Activated naive CD8-positive, alpha-beta T cell treated with anti-CD3 and anti-CD28 coated beads, Interleukin-2, amount 50 U/mL, for 24 hours (primary cell): Measurements from ENCODE around the gene DNAAF6.
"Not testable (repeated sequence)": the region's sequence is repeated elsewhere in the genome, so short reads cannot be mapped to it uniquely, and the experiment has no call there.

Source experiments
- ATAC-seq: fragments of 150-1000 bp; cut with Tn5 transposase; one replicate; pipeline ENCODE4 v1.10.0; 2021
- DNase-seq: peaks from one replicate; pipeline ENCODE4 v3.0.0; 2021
- H3K27ac Mint-ChIP-seq: one replicate; pipeline ENCODE4 v1.8.0; 2021; ENCODE audit warnings: mild to moderate bottlenecking, mixed read lengths
- H3K27me3 Mint-ChIP-seq: one replicate; pipeline ENCODE4 v1.8.0; 2021; ENCODE audit warnings: mixed read lengths
- H3K36me3 Mint-ChIP-seq: one replicate; pipeline ENCODE4 v1.8.0; 2021; ENCODE audit warnings: low read depth, mixed read lengths
- H3K4me1 Mint-ChIP-seq: one replicate; pipeline ENCODE4 v1.8.0; 2021; ENCODE audit warnings: mixed read lengths
- H3K4me3 Mint-ChIP-seq: one replicate; pipeline ENCODE4 v1.8.0; 2021; ENCODE audit warnings: mild to moderate bottlenecking, moderate library complexity, mixed read lengths
- H3K9me3 Mint-ChIP-seq: one replicate; pipeline ENCODE4 v1.8.0; 2021; ENCODE audit warnings: mixed read lengths

The DNAAF6 gene

GRCh38 chrX:107205770-107206696 lies at the start of gene DNAAF6, which contains the start of gene NUP62CL:
TSS of gene DNAAF6 (plus strand) at chrX:107206611. CDS start at chrX:107212876, 6,265 bp downstream.
TSS of gene NUP62CL (minus strand) at chrX:107206433. CDS start at chrX:107175146, 31,287 bp downstream.
- Mint-ChIP-seq H3K4me3 (peak within 1 kb of the TSS; percentile 83), H3K9me3 (no peaks in the 10 kb centered on the region), H3K27ac (peak within 1 kb of the TSS; percentile 65), H3K36me3 (no peaks in the 10 kb centered on the region), H3K27me3 (no peaks in the 10 kb centered on the region), H3K4me1 (peaks cover 3% of the 10 kb centered on the region)
- DNase-seq (peak; percentile 61), ATAC-seq (peak; percentile 96)

GRCh38 chrX:107157618-107158017 lies 48.8 kb upstream of the DNAAF6 start:
- not testable (repeated sequence) for ATAC-seq, H3K9me3 Mint-ChIP-seq, DNase-seq, H3K27ac Mint-ChIP-seq, H3K4me3 Mint-ChIP-seq, H3K36me3 Mint-ChIP-seq, H3K4me1 Mint-ChIP-seq, H3K27me3 Mint-ChIP-seq

GRCh38 chrX:107167163-107167921 lies 39.1 kb upstream of the DNAAF6 start:
- no peak overlapping the region for H3K27ac Mint-ChIP-seq
- H3K27me3 Mint-ChIP-seq: no peaks in the 10 kb centered on the region
- H3K9me3 Mint-ChIP-seq: no peaks in the 10 kb centered on the region
- ATAC-seq (no peak), DNase-seq (no peak)
- peaks cover 2% of the 10 kb centered on the region for H3K36me3 Mint-ChIP-seq
- no peak overlapping the region for H3K4me3 Mint-ChIP-seq
- H3K4me1 Mint-ChIP-seq: peaks cover 2% of the 10 kb centered on the region

GRCh38 chrX:107168257-107168656 lies 38.2 kb upstream of the DNAAF6 start:
- no peaks in the 10 kb centered on the region for H3K27me3 Mint-ChIP-seq
- peaks cover 2% of the 10 kb centered on the region for H3K4me1 Mint-ChIP-seq

GRCh38 chrX:107168712-107169111 lies 37.7 kb upstream of the DNAAF6 start:
- Mint-ChIP-seq H3K27ac (no peak overlapping the region), H3K36me3 (peaks cover 2% of the 10 kb centered on the region), H3K4me3 (no peak overlapping the region), H3K4me1 (peaks cover 2% of the 10 kb centered on the region), H3K9me3 (no peaks in the 10 kb centered on the region), H3K27me3 (no peaks in the 10 kb centered on the region)
- ATAC-seq (no peak), DNase-seq (no peak)

More at GRCh38 chrX:107168257-107168656, 38.2 kb upstream of the DNAAF6 start:
- H3K27ac Mint-ChIP-seq: no peak overlapping the region
- ATAC-seq (no peak), DNase-seq (no peak)
- peaks cover 2% of the 10 kb centered on the region for H3K36me3 Mint-ChIP-seq
- no peaks in the 10 kb centered on the region for H3K9me3 Mint-ChIP-seq
- no peak overlapping the region for H3K4me3 Mint-ChIP-seq

GRCh38 chrX:107171369-107172102 lies 34.9 kb upstream of the DNAAF6 start:
- ATAC-seq (no peak), DNase-seq (no peak)
- no peaks in the 10 kb centered on the region for H3K9me3 Mint-ChIP-seq
- peaks cover 2% of the 10 kb centered on the region for H3K36me3 Mint-ChIP-seq
- no peak overlapping the region for H3K4me3 Mint-ChIP-seq
- H3K27ac Mint-ChIP-seq: no peak overlapping the region
- peaks cover 2% of the 10 kb centered on the region for H3K4me1 Mint-ChIP-seq
- H3K27me3 Mint-ChIP-seq: no peaks in the 10 kb centered on the region

- no peaks in the 10 kb centered on the region for H3K9me3 Mint-ChIP-seq
- no peak for DNase-seq
- no peak for ATAC-seq
These were observed 9.1 kb upstream of the DNAAF6 start for GRCh38 chrX:107197319-107197718.

GRCh38 chrX:107198074-107198473 lies 8.3 kb upstream of the DNAAF6 start:
- not testable (repeated sequence) for ATAC-seq, H3K27me3 Mint-ChIP-seq, H3K36me3 Mint-ChIP-seq, H3K9me3 Mint-ChIP-seq, DNase-seq, H3K4me1 Mint-ChIP-seq, H3K4me3 Mint-ChIP-seq, H3K27ac Mint-ChIP-seq

More at GRCh38 chrX:107197319-107197718, 9.1 kb upstream of the DNAAF6 start:
- H3K4me1 Mint-ChIP-seq: no peaks in the 10 kb centered on the region
- H3K36me3 Mint-ChIP-seq: no peaks in the 10 kb centered on the region
- H3K27me3 Mint-ChIP-seq: no peaks in the 10 kb centered on the region
- H3K4me3 Mint-ChIP-seq: no peak overlapping the region
- no peak overlapping the region for H3K27ac Mint-ChIP-seq

- Mint-ChIP-seq H3K36me3 (no peaks in the 10 kb centered on the region), H3K4me1 (no peaks in the 10 kb centered on the region), H3K9me3 (no peaks in the 10 kb centered on the region), H3K27me3 (no peaks in the 10 kb centered on the region), H3K4me3 (no peak overlapping the region), H3K27ac (no peak overlapping the region)
- DNase-seq (no peak), ATAC-seq (no peak)
These were observed 6.9 kb upstream of the DNAAF6 start for GRCh38 chrX:107199491-107199890.

GRCh38 chrX:107204068-107204605 lies 2.3 kb upstream of the DNAAF6 start:
- Mint-ChIP-seq H3K36me3 (no peaks in the 10 kb centered on the region), H3K27me3 (no peaks in the 10 kb centered on the region)
- no peak for DNase-seq

GRCh38 chrX:107206697-107207065 lies 270 bp downstream of the DNAAF6 start:
- peaks cover 3% of the 10 kb centered on the region for H3K4me1 Mint-ChIP-seq
- peak overlapping the region; percentile 83 for H3K4me3 Mint-ChIP-seq
- no peaks in the 10 kb centered on the region for H3K36me3 Mint-ChIP-seq
- no peak for DNase-seq
- ATAC-seq: no peak
- H3K27ac Mint-ChIP-seq: peak overlapping the region; percentile 65
- H3K27me3 Mint-ChIP-seq: no peaks in the 10 kb centered on the region
- H3K9me3 Mint-ChIP-seq: no peaks in the 10 kb centered on the region

More at GRCh38 chrX:107204068-107204605, 2.3 kb upstream of the DNAAF6 start:
- Mint-ChIP-seq H3K4me3 (no peak overlapping the region), H3K27ac (no peak overlapping the region), H3K4me1 (peaks cover 3% of the 10 kb centered on the region), H3K9me3 (no peaks in the 10 kb centered on the region)
- no peak for ATAC-seq

- ATAC-seq (no peak), DNase-seq (no peak)
- Mint-ChIP-seq H3K27ac (no peak overlapping the region), H3K4me1 (peaks cover 3% of the 10 kb centered on the region), H3K36me3 (no peaks in the 10 kb centered on the region), H3K4me3 (no peak overlapping the region), H3K27me3 (no peaks in the 10 kb centered on the region), H3K9me3 (no peaks in the 10 kb centered on the region)
These were observed 678 bp downstream of the DNAAF6 start for GRCh38 chrX:107207089-107207488.

GRCh38 chrX:107207943-107208342 lies 1.5 kb downstream of the DNAAF6 start:
- DNase-seq (no peak), ATAC-seq (no peak)
- Mint-ChIP-seq H3K27me3 (peaks cover 4% of the 10 kb centered on the region), H3K4me3 (no peak overlapping the region), H3K4me1 (peaks cover 3% of the 10 kb centered on the region), H3K27ac (no peak overlapping the region), H3K36me3 (no peaks in the 10 kb centered on the region), H3K9me3 (no peaks in the 10 kb centered on the region)

- no peak for ATAC-seq
- peaks cover 4% of the 10 kb centered on the region for H3K27me3 Mint-ChIP-seq
These were observed 7.1 kb downstream of the DNAAF6 start for GRCh38 chrX:107213477-107213876.

More at GRCh38 chrX:107213477-107213876, 7.1 kb downstream of the DNAAF6 start:
- no peaks in the 10 kb centered on the region for H3K9me3 Mint-ChIP-seq
- H3K27ac Mint-ChIP-seq: no peak overlapping the region
- DNase-seq: no peak
- no peak overlapping the region for H3K4me3 Mint-ChIP-seq
- no peaks in the 10 kb centered on the region for H3K36me3 Mint-ChIP-seq
- no peaks in the 10 kb centered on the region for H3K4me1 Mint-ChIP-seq
